HG03442 (cell line): Measurements from ENCODE around the gene IQGAP3.
A peak's percentile ranks its signal among the peaks of the same experiment; 100 is the strongest.

Experiments used
- ATAC-seq: cut with Tn5 transposase; IDR thresholded peaks from one replicate; pipeline ENCODE4 v1.9.1; 2021; ENCODE audit warnings: mild to moderate bottlenecking, moderate library complexity; ENCODE audit not compliant: unreplicated experiment

The IQGAP3 gene

GRCh38 chr1:156543066-156543465, 29.3 kb downstream of the IQGAP3 start:
- no peak for ATAC-seq

- ATAC-seq: no peak
Measured at GRCh38 chr1:156540955-156541354, 31.4 kb downstream of the IQGAP3 start.

- ATAC-seq: no peak
Measured at GRCh38 chr1:156539818-156540355, 32.5 kb downstream of the IQGAP3 start.

GRCh38 chr1:156538711-156539440, 33.5 kb downstream of the IQGAP3 start:
- ATAC-seq: no peak

- ATAC-seq: no peak
Measured at GRCh38 chr1:156537027-156537426, 35.3 kb downstream of the IQGAP3 start.

GRCh38 chr1:156534424-156535060, 37.8 kb downstream of the IQGAP3 start:
- no peak for ATAC-seq

GRCh38 chr1:156533568-156534220, 38.7 kb downstream of the IQGAP3 start:
- ATAC-seq: no peak

GRCh38 chr1:156532374-156532773, 40.0 kb downstream of the IQGAP3 start:
- ATAC-seq: no peak

GRCh38 chr1:156530006-156530405, 42.4 kb downstream of the IQGAP3 start:
- ATAC-seq: no peak

GRCh38 chr1:156528875-156529425, 43.4 kb downstream of the IQGAP3 start:
- no peak for ATAC-seq

GRCh38 chr1:156528231-156528630, 44.1 kb downstream of the IQGAP3 start:
- no peak for ATAC-seq

- no peak for ATAC-seq
Measured at GRCh38 chr1:156527584-156527983, 44.8 kb downstream of the IQGAP3 start.

- no peak for ATAC-seq
Measured at GRCh38 chr1:156525856-156526489, 46.4 kb downstream of the IQGAP3 start.

- no peak for ATAC-seq
Measured at GRCh38 chr1:156525071-156525501, 47.3 kb downstream of the IQGAP3 start.

- peak; percentile 49 for ATAC-seq
Measured at GRCh38 chr1:156524481-156524869, 47.9 kb downstream of the IQGAP3 start.

- ATAC-seq: peak; percentile 15
Measured at GRCh38 chr1:156523801-156524480, 48.4 kb downstream of the IQGAP3 start.

GRCh38 chr1:156522443-156522970, 49.9 kb downstream of the IQGAP3 start:
- ATAC-seq: no peak

- ATAC-seq: no peak
Measured at GRCh38 chr1:156517748-156518147, 54.6 kb downstream of the IQGAP3 start.

- no peak for ATAC-seq
Measured at GRCh38 chr1:156516821-156517220, 55.5 kb downstream of the IQGAP3 start.

GRCh38 chr1:156515956-156516355, 56.4 kb downstream of the IQGAP3 start:
- no peak for ATAC-seq
